22Rv1 (cell line): ENCODE measurements around the gene CALML3.

Experiments
- CTCF ChIP-seq: fragments of 450-650 bp; IDR thresholded peaks from 2 replicates; pipeline ENCODE4 v1.5.1; 2017; ENCODE audit warnings: mild to moderate bottlenecking
- ZFX ChIP-seq: fragments of 450-650 bp; IDR thresholded peaks from 2 replicates; pipeline ENCODE4 v1.6.1; 2017; ENCODE audit warnings: antibody characterized with exemption, borderline replicate concordance

DNA sequence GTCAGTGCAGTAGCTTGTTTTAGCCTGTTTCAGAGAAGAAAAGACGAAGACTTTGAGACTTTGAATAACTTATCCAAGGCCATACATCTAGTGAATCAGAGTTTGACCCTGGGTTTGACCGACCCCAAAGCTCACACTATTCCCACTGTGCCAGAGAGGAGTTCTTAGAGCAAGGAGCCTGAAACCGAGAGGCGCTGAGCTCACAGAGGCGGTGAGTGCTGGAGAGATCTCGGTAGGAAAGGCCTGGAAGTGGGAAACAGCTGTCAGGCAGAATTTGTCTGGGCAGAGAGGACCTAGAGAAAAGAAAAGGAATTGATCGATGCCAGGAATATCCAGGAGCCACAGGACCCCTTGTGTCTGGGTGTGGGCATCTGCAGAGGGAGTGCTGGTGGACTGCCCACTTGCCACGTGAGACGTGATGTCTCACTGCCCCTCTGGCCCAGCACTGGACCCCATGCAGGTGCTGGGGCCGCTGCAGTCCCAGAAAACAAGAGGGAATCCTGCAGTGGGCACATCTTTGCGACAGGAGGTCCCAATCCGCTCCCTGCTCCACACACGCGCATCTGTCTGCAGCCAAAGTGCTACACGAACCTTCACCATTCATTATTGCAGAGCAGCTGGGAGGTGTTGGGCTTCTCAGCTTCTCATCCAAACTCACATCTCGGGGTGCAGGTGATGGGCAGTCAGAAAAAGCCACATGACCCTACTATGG is 6.2 kb downstream of the CALML3 start:
- TF ChIP-seq CTCF (no peak), ZFX (no peak)
